ENCODE results near the gene GPANK1.

The GPANK1 gene

DNA sequence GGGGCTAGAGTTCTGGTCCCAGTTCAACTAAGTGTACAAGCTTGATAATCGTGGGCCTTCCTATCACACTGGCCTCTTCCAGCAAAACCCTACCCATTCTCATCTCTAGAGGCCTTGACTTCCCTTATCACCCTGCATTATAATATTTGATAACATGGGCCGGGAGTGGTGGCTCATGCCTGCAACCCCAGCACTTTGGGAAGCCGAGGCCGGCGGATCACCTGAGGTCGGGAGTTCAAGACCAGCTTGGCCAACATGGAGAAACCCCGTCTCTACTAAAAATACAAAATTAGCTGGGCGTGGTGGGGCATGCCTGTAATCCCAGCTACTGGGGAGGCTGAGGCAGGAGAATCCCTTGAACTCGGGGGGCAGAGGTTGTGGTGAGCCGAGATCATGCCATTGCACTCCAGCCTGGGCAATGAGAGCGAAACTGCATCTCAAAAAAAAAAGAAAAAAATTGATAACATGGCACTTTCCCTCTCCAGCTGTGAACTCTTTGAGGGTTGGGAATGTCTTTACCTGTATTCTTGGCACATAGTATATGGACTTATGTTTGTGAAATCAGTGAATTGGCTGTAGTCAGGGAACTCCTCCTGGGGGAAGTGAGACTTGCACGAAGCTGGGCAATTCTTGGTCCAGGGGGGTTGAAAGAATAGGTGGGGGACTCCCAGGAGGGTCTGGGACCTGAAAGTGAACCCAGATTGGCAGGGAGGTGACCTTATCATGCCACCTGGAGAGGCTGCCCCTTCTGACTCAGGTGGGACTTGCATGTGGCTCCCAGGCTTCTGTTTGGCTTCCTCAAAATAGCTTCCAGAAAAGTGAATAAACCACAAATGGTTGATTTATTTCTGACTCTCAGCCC lies 3.3 kb downstream of the GPANK1 start:
- DNase-seq: no peak

GRCh38 chr6:31660381-31661261 lies 4.2 kb downstream of the GPANK1 start, which contains the start of gene C6orf47:
Gene C6orf47, minus strand, starts transcription at chr6:31660778. Its CDS starts 831 bp downstream, at chr6:31659947.
- peak; percentile 85 to 87 for DNase-seq

DNA sequence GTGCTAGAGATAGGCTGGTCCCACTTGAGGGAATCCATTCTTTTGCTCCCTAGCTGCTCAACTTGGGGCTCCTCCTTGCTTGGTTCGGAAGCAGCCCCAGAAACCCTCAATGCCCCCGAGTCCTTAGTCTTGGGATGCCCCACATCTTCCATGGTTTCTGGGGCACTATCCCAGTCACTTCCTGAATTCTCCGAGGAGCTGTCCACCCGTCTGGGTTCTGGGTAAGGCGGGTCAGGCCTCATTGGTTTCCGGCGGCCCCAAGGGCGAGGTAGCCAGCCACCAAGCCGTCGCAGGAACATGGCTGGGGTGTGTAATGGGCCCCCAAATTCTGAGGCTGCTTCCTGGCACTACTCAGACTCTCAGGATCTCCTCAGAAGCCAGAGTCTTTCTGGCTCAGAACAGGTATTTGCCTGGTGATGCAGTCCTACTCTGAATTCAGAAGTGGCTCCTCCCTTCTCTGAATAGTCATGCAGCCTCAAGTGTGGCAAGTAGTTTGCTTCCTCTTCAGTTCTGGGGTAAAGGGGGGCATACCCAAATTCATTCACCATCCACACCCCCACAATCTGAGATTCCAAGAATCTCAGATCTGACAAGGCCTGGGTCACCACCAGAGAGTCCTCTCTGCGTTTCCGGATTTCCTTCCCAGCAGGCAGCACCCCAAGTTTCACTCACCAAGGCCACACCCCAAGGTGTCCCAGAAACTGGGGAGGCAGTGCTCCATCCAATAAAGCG lies 5.0 kb downstream of the GPANK1 start:
- peak; percentile 68 for DNase-seq

GRCh38 chr6:31658983-31659648 lies 5.7 kb downstream of the GPANK1 start:
- DNase-seq: no peak

- no peak for DNase-seq
These were observed 6.6 kb downstream of the GPANK1 start for GRCh38 chr6:31658158-31658688.

DNA sequence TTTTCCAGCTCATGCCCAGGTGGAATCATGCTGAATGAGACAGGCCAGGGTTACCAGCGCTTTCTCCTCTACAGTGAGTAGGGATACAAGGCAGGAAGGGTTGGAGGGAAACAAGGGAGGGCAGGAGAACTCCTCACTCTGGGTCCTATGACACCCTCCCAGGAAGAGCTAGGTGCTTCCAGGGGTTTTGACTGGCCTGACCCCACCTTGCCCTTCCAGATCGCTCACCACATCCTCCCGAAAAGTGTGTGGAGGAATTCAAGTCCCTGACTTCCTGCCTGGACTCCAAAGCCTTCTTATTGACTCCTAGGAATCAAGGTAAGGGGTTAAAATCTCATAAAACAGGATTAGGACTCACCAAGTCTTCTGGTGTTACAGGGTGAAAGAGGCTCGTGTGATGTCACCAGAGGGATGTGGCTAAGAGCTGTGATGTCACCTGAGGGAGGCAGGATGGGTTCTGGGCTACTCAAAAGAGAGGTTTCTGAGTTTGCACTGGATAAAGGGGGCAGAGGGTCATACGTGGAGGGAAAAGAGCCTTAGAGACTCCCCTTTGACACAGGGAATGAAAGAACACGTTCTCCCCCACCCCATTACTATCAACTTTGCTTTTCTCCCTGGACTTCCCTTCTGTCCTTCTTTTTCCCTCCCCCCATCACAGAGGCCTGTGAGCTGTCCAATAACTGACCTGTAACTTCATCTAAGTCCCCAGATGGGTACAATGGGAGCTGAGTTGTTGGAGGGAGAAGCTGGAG lies 7.2 kb downstream of the GPANK1 start:
- no peak for DNase-seq

DNA sequence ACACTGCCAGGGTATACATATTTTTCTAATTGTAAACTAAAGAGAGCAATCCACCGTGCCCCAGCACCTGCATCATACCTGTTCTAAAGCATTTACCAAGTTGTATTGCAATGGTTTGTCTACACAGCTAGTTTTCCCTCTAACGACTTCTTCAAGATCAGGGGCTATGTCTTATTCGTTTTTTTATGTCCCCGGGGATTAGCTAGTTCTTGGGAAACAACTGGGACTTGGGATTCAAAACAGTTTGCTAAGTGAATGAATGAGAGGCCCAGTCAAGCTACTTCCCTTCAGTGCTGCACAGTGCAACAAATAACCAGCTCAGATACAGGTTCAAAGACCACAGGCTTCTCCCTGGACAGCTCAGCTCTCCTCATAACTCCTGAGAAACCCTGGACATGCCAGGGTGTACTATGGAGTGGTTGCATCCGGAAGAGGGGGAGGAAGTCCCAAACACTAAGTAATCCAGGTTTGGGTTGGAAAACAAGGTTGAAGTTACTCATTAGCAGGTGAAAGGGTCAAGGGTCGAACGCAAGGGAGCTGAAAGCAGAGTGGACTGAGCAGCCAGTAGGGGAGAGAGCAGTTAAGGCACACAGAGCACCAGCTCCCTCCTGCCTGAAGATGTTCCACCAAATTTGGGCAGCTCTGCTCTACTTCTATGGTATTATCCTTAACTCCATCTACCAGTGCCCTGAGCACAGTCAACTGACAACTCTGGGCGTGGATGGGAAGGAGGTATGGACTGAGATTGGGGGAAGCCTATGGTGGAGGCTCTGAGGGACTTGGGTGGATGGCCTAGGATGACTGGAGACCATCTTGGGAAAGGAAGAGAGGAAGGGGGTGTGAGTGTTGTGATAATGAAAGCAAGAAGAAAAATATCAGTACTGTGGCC lies 9.2 kb downstream of the GPANK1 start, which contains the start of gene APOM:
TSS of gene APOM (plus strand) at position 546 of the 889 bp plus-strand sequence. CDS start at position 619, 73 bp downstream.
- no peak for DNase-seq

- DNase-seq: no peak
These were observed 10.0 kb downstream of the GPANK1 start for GRCh38 chr6:31654574-31655348.

DNA sequence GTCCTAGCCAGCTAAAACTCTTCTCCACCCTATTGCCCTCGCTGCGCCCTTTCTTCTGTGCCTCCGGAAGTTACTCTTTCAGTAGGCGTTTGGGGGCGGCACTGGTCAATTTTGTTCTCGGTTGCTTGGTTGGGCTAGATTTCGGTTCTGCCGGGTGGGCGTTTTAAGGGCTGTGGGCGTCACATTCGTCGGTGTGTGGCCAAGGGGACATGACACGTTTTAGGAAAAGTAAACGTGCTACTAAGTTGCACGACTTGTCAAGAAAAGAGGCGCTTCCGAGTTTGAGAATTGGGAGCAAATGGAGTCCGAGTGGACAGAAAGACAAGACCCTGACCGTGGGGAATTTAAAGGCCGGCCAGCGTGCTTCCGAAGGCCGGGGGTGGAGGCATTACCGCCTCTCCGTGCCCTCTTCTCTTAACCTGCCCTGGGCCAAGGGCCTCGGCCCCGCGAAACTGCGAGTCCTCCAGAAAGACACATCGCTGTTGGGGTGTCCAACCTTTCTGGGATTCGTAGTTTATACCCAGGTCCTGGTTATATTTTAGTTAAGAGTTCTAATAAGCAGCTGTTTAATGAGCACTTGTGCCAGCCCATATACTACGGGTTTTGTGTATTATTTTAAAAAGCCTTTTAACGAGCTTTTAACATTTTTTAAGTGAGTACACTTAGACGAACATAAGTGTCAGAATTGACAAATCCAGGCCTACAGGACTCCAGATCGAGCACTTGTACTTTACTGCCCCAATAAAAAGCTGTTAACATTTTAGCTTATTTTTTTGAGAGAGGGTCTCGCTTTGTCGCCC lies 11.7 kb downstream of the GPANK1 start:
- DNase-seq: no peak

- no peak for DNase-seq
These were observed 13.1 kb downstream of the GPANK1 start for GRCh38 chr6:31651602-31652191.

- DNase-seq: no peak
These were observed 19.5 kb downstream of the GPANK1 start for GRCh38 chr6:31645325-31645724.

DNA sequence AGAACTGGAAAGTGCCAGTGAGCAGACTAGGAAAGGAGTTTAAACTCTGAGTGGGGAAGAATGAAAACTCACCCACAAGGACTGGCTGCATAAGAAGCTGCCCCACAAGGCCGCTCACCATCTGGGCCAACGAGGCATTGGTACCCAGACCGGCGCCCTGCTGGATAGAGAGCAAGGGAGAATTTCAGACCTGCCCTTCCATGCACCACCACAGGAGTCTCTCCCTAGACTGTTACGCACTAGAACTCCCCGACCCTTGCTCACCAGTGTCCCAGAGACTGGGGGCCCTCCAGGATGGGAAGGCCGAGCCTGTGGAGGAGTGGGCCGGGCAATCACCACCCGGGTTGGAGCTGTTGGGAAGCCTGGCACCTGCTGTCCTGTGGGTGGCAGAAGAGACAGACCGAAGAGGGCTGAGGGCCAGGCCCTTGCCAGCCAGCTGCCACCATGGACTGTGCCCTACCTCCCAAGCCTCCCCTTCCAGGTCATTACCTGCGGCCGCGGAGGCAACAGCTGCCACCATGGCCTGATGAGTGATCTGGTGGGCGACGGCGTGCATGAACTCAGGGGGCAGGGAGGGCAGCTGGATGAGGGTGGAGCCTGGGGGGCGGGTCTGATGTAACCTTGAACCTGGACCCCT lies 20.9 kb downstream of the GPANK1 start:
- no peak for DNase-seq

- no peak for DNase-seq
These were observed 21.8 kb downstream of the GPANK1 start for GRCh38 chr6:31642798-31643570.

GRCh38 chr6:31641370-31641769 lies 23.4 kb downstream of the GPANK1 start:
- DNase-seq: no peak

DNA sequence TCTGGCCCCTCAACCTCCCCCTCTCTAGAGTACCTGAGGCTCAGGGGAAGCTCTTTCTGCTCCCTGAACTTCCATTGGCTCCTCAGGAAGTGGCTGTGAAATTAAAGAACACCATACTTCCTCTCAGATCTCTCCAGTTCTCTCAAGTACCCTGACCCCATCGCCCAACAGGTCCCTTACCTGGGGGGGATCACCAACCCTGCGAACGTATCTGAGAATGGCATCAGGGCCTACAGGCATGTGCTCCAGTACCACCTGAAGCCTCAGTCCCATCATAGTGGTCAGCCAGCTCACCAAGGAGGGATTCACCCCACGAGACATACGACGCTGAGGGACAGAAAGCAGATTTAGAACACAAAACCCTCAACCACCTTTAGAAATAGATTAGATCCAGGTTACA lies 24.2 kb downstream of the GPANK1 start:
- no peak for DNase-seq

DNA sequence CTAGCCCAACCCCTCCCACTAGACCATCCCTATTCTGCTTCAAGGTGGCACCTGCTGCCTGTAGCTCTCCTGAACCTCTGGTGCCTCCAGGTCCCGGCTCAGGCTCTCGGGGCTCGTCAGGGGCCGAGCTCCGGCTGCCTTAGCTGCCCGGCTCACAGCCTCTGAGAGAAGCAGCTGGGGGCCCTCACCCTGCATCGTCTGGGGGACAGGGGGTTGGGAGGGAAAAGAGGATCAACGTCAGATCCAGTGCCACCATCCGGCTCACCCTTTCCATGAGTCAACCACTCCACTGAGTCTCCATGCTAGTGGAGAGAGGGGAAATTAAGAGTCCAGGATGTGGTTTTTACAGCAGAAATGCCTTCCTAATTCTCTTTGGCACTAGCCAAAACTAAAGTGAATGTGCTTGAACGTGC lies 25.3 kb downstream of the GPANK1 start:
- peak in 1 of 2 experiments; percentile 51 for DNase-seq

GRCh38 chr6:31639043-31639442 lies 25.8 kb downstream of the GPANK1 start:
- DNase-seq: no peak
